GM12864 (cell line): Measurements from ENCODE around the gene PMVK.

Source experiments
- DNase-seq: peaks from one replicate; pipeline ENCODE4 v3.0.0-alpha.2; 2011; ENCODE audit warnings: low read depth
- H3K4me3 ChIP-seq: 2 replicates; pipeline ENCODE4 v1.5.1; 2011; ENCODE audit warnings: mild to moderate bottlenecking, low read depth, low read length, control low read depth
- CTCF ChIP-seq: IDR thresholded peaks from 2 replicates; pipeline ENCODE4 v1.5.1; 2011; ENCODE audit warnings: low read depth, mild to moderate bottlenecking, moderate library complexity, low read length, control low read depth, inconsistent platforms; ENCODE audit errors: missing control alignments

The PMVK gene

GRCh38 chr1:154934358-154934948, 2.1 kb downstream of the PMVK start:
- H3K4me3 ChIP-seq = no peak overlapping the region
- TF ChIP-seq CTCF = no peak

GRCh38 chr1:154931940-154932487, 4.5 kb downstream of the PMVK start:
- DNase-seq = no peak
- TF ChIP-seq CTCF = no peak
- H3K4me3 ChIP-seq = no peak overlapping the region

More at GRCh38 chr1:154934358-154934948, 2.1 kb downstream of the PMVK start:
- DNase-seq = no peak

- no peak for TF ChIP-seq CTCF
- no peak for DNase-seq
- H3K4me3 ChIP-seq = no peak overlapping the region
Measured at GRCh38 chr1:154926201-154926600, 10.3 kb downstream of the PMVK start.

- TF ChIP-seq CTCF = no peak
- no peak overlapping the region for H3K4me3 ChIP-seq
- DNase-seq = no peak
Measured at GRCh38 chr1:154925335-154926170, 11.0 kb downstream of the PMVK start.

- DNase-seq = no peak
- no peak for TF ChIP-seq CTCF
- no peak overlapping the region for H3K4me3 ChIP-seq
Measured at GRCh38 chr1:154923695-154924094, 12.8 kb downstream of the PMVK start.

GRCh38 chr1:154913273-154913672, 23.2 kb downstream of the PMVK start:
- H3K4me3 ChIP-seq = no peak overlapping the region
- TF ChIP-seq CTCF = no peak

GRCh38 chr1:154912755-154913154, 23.8 kb downstream of the PMVK start:
- DNase-seq = no peak
- TF ChIP-seq CTCF = no peak

More at GRCh38 chr1:154913273-154913672, 23.2 kb downstream of the PMVK start:
- DNase-seq = no peak

More at GRCh38 chr1:154912755-154913154, 23.8 kb downstream of the PMVK start:
- no peak overlapping the region for H3K4me3 ChIP-seq
